Activated B cell treated with CpG ODN at 0.5 μM for 24 hours (primary cell): Measurements from ENCODE around the gene OASL. TPM values are rescaled to one million over a fixed set of nuclear protein-coding genes. Genes with fewer than 3 reads are reported as not detected.

Experiments used
- ATAC-seq: fragments of 200-7000 bp; cut with Tn5 transposase; one replicate; pipeline ENCODE4 v1.10.0; 2021; ENCODE audit warnings: low read depth, mild to moderate bottlenecking, moderate library complexity
- CTCF ChIA-PET: fragments of 350-600 bp; sonication (Branson Sonifier 250); formaldehyde crosslinking; loops from one replicate; lab custom pipeline; 2021; ENCODE audit warnings: antibody characterized with exemption; lab: Charles Lee
- POLR2A ChIA-PET: fragments of 350-600 bp; sonication (Branson Sonifier 250); formaldehyde crosslinking; loops from one replicate; lab custom pipeline; 2021; ENCODE audit warnings: antibody characterized with exemption; lab: Charles Lee
- DNase-seq: peaks from one replicate; pipeline ENCODE4 v3.0.0; 2022
- H3K27ac Mint-ChIP-seq: one replicate; pipeline ENCODE4 v1.8.0; 2020; ENCODE audit warnings: mixed read lengths
- H3K27me3 Mint-ChIP-seq: one replicate; pipeline ENCODE4 v1.8.0; 2021; ENCODE audit warnings: mixed read lengths
- H3K36me3 Mint-ChIP-seq: one replicate; pipeline ENCODE4 v1.8.0; 2021; ENCODE audit warnings: low read depth, mixed read lengths
- H3K4me1 Mint-ChIP-seq: one replicate; pipeline ENCODE4 v1.8.0; 2021; ENCODE audit warnings: mixed read lengths
- H3K4me3 Mint-ChIP-seq: one replicate; pipeline ENCODE4 v1.8.0; 2020; ENCODE audit warnings: mild to moderate bottlenecking, mixed read lengths
- H3K9me3 Mint-ChIP-seq: one replicate; pipeline ENCODE4 v1.8.0; 2020; ENCODE audit warnings: mixed read lengths
- intact Hi-C: fragments of 100-400 bp; cut with micrococcal nuclease; formaldehyde crosslinking; loops from one replicate; pipeline ENCODE4 v1.15.1; 2024
- total RNA-seq: library from RNA; stranded (reverse); gene quantifications from 2 replicates; pipeline ENCODE4 v1.2.3, GENCODE V29; 2022
- TF ChIP-seq, protein P1 (sequence below): fragments of 200-600 bp; IDR thresholded peaks from one replicate; pipeline ENCODE4 v1.8.0; 2022; ENCODE audit warnings: antibody characterized with exemption, mild to moderate bottlenecking

The OASL gene
- total RNA-seq, 1 donor from 2014 or later: 1.4 TPM

GRCh38 chr12:120983759-120984158, 55.3 kb downstream of the OASL start:
- no peaks in the 10 kb centered on the region for H3K36me3 Mint-ChIP-seq
- H3K9me3 Mint-ChIP-seq: no peaks in the 10 kb centered on the region
- CTCF ChIA-PET: no interaction called here
- TF ChIP-seq, protein P1, sequence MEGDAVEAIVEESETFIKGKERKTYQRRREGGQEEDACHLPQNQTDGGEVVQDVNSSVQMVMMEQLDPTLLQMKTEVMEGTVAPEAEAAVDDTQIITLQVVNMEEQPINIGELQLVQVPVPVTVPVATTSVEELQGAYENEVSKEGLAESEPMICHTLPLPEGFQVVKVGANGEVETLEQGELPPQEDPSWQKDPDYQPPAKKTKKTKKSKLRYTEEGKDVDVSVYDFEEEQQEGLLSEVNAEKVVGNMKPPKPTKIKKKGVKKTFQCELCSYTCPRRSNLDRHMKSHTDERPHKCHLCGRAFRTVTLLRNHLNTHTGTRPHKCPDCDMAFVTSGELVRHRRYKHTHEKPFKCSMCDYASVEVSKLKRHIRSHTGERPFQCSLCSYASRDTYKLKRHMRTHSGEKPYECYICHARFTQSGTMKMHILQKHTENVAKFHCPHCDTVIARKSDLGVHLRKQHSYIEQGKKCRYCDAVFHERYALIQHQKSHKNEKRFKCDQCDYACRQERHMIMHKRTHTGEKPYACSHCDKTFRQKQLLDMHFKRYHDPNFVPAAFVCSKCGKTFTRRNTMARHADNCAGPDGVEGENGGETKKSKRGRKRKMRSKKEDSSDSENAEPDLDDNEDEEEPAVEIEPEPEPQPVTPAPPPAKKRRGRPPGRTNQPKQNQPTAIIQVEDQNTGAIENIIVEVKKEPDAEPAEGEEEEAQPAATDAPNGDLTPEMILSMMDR: no peak
- no peak overlapping the region for H3K4me3 Mint-ChIP-seq
- no peak for ATAC-seq
- no peak overlapping the region for H3K27ac Mint-ChIP-seq
- no peaks in the 10 kb centered on the region for H3K4me1 Mint-ChIP-seq
- POLR2A ChIA-PET: interaction anchor here (0.6 to 0.7 kb wide), 2 partner anchors 239 to 1136 kb away, joined by 4 to 6 read pairs; no protein-coding TSS in a partner anchor
- no peaks in the 10 kb centered on the region for H3K27me3 Mint-ChIP-seq
- no peak for DNase-seq
- intact Hi-C loops: no loop called here

DNA sequence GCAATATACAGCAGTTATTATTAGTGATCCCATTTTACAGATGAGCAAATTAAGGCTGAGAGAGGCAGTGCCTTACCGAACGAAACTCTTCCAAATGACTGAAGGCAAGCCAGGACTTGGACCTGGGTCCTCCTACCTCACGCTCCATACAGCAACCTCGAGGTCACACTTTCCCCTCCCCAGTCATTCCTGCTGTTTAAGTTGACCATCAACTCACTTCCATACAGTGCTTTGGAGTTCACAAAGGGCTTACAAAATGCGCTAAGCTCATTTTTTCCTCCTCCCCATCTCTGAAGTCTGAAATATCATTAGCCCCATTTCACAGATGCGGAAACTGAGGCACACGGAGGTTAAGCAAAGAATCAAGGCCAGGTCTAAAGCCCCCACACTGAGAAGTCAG, 56.4 kb downstream of the OASL start:
- Mint-ChIP-seq H3K9me3 (no peaks in the 10 kb centered on the region), H3K27me3 (no peaks in the 10 kb centered on the region), H3K27ac (no peak overlapping the region), H3K36me3 (no peaks in the 10 kb centered on the region), H3K4me3 (no peak overlapping the region), H3K4me1 (no peaks in the 10 kb centered on the region)
- CTCF ChIA-PET: no interaction called here
- no peak for DNase-seq
- ATAC-seq: no peak
- POLR2A ChIA-PET: no interaction called here
- intact Hi-C loops: no loop called here
- TF ChIP-seq, protein P1: no peak

DNA sequence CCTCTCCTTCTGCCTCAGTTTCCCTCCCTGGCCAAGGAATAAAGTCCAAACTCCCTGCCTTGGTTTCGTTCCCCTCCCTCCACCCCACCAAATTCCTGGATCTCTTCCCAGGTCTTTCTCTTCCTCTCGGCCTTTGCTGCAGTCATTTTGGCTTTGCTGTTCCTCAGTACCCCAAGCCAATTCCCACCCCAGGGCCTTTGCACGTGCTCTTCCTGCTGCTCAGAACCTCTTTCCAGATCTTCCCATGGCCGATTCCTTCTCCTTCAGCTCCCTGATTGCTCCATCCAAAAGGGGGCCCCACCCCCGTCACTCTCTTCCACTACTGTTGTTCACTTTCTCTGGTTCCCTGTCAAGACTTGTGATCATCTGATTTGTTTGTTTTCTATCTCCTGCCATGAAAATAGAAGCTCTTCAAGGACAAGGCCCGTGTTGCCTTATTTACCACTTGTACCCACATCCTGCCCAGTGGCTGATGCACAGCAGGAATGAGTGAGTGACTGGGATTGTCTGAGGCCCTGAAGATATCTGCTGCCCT, 57.6 kb downstream of the OASL start:
- Mint-ChIP-seq H3K4me1 (no peaks in the 10 kb centered on the region), H3K27me3 (no peaks in the 10 kb centered on the region), H3K27ac (no peak overlapping the region), H3K36me3 (no peaks in the 10 kb centered on the region), H3K9me3 (no peaks in the 10 kb centered on the region), H3K4me3 (no peak overlapping the region)
- TF ChIP-seq, protein P1: no peak
- intact Hi-C loops: no loop called here
- CTCF ChIA-PET: no interaction called here
- POLR2A ChIA-PET: no interaction called here
- no peak for DNase-seq
- no peak for ATAC-seq

- Mint-ChIP-seq H3K27me3 (no peaks in the 10 kb centered on the region), H3K27ac (no peak overlapping the region), H3K9me3 (no peaks in the 10 kb centered on the region), H3K36me3 (no peaks in the 10 kb centered on the region), H3K4me1 (no peaks in the 10 kb centered on the region), H3K4me3 (no peak overlapping the region)
- ATAC-seq (no peak), DNase-seq (no peak)
- POLR2A ChIA-PET: no interaction called here
- CTCF ChIA-PET: interaction anchor here (1.4 kb wide), 1 partner anchor 9 kb away, joined by 4 read pairs; no protein-coding TSS in a partner anchor
- intact Hi-C loops: no loop called here
- TF ChIP-seq, protein P1: no peak
Measured at GRCh38 chr12:120980800-120981368, 58.2 kb downstream of the OASL start.

DNA sequence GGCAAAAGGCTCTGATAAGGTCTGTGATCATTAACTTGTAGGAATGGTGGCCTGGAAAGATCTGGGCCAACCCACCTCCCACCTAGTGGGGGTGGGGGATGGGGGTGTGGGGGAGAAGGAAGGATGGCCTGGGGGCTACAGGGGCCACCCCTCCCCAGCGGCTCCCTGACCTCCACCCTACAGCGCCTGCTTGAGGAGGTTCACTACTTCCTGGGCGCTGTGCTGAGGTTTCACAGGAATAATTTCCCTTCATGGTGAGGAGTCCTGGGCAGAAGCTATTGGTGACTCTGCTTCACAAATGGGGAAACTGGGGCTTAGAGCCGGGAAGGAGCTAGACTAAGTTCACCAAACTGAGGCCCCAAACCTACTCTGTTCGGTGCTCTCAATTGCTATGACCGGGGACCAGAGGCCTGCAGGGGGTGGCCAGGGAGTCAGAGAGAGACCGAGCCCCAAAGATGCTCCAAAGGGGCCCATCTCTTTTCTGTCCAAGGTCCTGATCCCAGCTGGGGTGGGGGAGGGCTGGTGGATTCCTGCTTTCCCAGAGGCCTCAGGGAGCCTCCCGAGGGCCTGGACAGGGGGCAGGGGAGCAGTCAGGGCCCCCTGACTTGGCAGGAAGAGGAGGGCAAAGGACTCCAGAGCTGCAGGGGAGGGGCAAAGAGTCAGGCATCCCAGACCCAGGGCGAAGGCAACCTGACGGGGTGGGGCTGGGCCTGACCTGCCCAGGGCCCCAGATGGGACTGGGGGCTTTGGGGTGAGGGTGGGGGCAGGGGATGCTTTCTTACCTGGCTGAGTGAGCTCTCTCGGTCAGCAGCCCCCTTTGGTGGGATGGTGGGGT, 59.0 kb downstream of the OASL start:
- Mint-ChIP-seq H3K4me1 (no peaks in the 10 kb centered on the region), H3K9me3 (no peaks in the 10 kb centered on the region), H3K27ac (no peak overlapping the region), H3K27me3 (no peaks in the 10 kb centered on the region), H3K4me3 (no peak overlapping the region), H3K36me3 (no peaks in the 10 kb centered on the region)
- DNase-seq: no peak
- TF ChIP-seq, protein P1: no peak
- no peak for ATAC-seq
- intact Hi-C loops: no loop called here
- ChIA-PET POLR2A (no interaction called here), CTCF (interaction anchor here (1.4 kb wide), 1 partner anchor 8 kb away, joined by 4 read pairs; no protein-coding TSS in a partner anchor)
